Osteoblast (primary cell): ENCODE measurements around the gene PERM1. TPM values are rescaled to one million over a fixed set of nuclear protein-coding genes. Genes with fewer than 3 reads are reported as not detected.

Experiments
- DNase-seq: peaks from one replicate; pipeline ENCODE4 v3.0.0; 2011; ENCODE audit warnings: low spot score, mixed read lengths; ENCODE audit not compliant: insufficient read length; ENCODE audit errors: missing footprints
- H2AFZ ChIP-seq: 2 replicates; pipeline ENCODE4 v1.6.0; 2011; ENCODE audit warnings: mild to moderate bottlenecking, low read length
- H3K27ac ChIP-seq: 2 replicates; pipeline ENCODE4 v1.5.1; 2011; ENCODE audit warnings: mild to moderate bottlenecking, low read depth, low read length, moderate library complexity
- H3K27me3 ChIP-seq: 2 replicates; pipeline ENCODE4 v1.6.0; 2012; ENCODE audit warnings: mild to moderate bottlenecking, control low read depth, inconsistent platforms, low read length, moderate library complexity; ENCODE audit not compliant: insufficient read depth
- H3K36me3 ChIP-seq: 2 replicates; pipeline ENCODE4 v1.5.1; 2011; ENCODE audit warnings: mild to moderate bottlenecking, low read length, control low read depth, moderate library complexity; ENCODE audit not compliant: insufficient read depth
- H3K4me1 ChIP-seq: 2 replicates; pipeline ENCODE4 v1.5.1; 2011; ENCODE audit warnings: mild to moderate bottlenecking, low read length, control low read depth, moderate library complexity; ENCODE audit not compliant: insufficient read depth
- H3K4me2 ChIP-seq: 2 replicates; pipeline ENCODE4 v1.6.0; 2011; ENCODE audit warnings: mild to moderate bottlenecking, low read length; ENCODE audit not compliant: insufficient read depth
- H3K4me3 ChIP-seq: fragments of 200-600 bp; sonication (generic); 3 replicates; pipeline ENCODE4 v1.5.1; 2012; ENCODE audit warnings: mild to moderate bottlenecking, low read length, inconsistent platforms; ENCODE audit not compliant: insufficient read depth
- H3K79me2 ChIP-seq: 2 replicates; pipeline ENCODE4 v1.6.0; 2012; ENCODE audit warnings: mild to moderate bottlenecking, low read length, control low read depth, inconsistent platforms; ENCODE audit not compliant: insufficient read depth
- H3K9me3 ChIP-seq: 2 replicates; pipeline ENCODE4 v1.5.1; 2011; ENCODE audit warnings: low read depth, low read length, control low read depth
- H4K20me1 ChIP-seq: 2 replicates; pipeline ENCODE4 v1.6.0; 2012; ENCODE audit warnings: mild to moderate bottlenecking, low read length, control low read depth; ENCODE audit not compliant: insufficient read depth
- total RNA-seq: library from RNA; depleted of rRNA; stranded (reverse); fragments of >200 nt; gene quantifications from 2 replicates; pipeline ENCODE4 v1.2.3, GENCODE V29; 2012
- TF ChIP-seq, protein P1 (sequence below): IDR thresholded peaks from 2 replicates; pipeline ENCODE4 v1.5.1; 2011; ENCODE audit warnings: mild to moderate bottlenecking, low read depth, low read length, moderate library complexity; ENCODE audit errors: extremely low read depth

Gene PERM1
- total RNA-seq, 1 donor, result not detected

- no peak overlapping the region for H3K4me3 ChIP-seq
- no peak overlapping the region for H2AFZ ChIP-seq
- H4K20me1 ChIP-seq, result peaks cover 4% of the 10 kb centered on the region
- no peaks in the 10 kb centered on the region for H3K36me3 ChIP-seq
- peaks cover 3% of the 10 kb centered on the region for H3K4me1 ChIP-seq
- TF ChIP-seq, protein P1, sequence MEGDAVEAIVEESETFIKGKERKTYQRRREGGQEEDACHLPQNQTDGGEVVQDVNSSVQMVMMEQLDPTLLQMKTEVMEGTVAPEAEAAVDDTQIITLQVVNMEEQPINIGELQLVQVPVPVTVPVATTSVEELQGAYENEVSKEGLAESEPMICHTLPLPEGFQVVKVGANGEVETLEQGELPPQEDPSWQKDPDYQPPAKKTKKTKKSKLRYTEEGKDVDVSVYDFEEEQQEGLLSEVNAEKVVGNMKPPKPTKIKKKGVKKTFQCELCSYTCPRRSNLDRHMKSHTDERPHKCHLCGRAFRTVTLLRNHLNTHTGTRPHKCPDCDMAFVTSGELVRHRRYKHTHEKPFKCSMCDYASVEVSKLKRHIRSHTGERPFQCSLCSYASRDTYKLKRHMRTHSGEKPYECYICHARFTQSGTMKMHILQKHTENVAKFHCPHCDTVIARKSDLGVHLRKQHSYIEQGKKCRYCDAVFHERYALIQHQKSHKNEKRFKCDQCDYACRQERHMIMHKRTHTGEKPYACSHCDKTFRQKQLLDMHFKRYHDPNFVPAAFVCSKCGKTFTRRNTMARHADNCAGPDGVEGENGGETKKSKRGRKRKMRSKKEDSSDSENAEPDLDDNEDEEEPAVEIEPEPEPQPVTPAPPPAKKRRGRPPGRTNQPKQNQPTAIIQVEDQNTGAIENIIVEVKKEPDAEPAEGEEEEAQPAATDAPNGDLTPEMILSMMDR, result no peak
- H3K27me3 ChIP-seq, result no peaks in the 10 kb centered on the region
- no peaks in the 10 kb centered on the region for H3K9me3 ChIP-seq
- no peak for DNase-seq
- no peak overlapping the region for H3K27ac ChIP-seq
- no peaks in the 10 kb centered on the region for H3K79me2 ChIP-seq
- no peak overlapping the region for H3K4me2 ChIP-seq
These were observed 42.4 kb upstream of the PERM1 start for GRCh38 chr1:1024149-1024770.

GRCh38 chr1:1023700-1024099 is 41.8 kb upstream of the PERM1 start:
- no peak overlapping the region for H3K27ac ChIP-seq
- H3K4me1 ChIP-seq, result peaks cover 3% of the 10 kb centered on the region
- H3K4me3 ChIP-seq, result no peak overlapping the region
- H3K4me2 ChIP-seq, result no peak overlapping the region
- no peaks in the 10 kb centered on the region for H3K36me3 ChIP-seq
- H3K79me2 ChIP-seq, result no peaks in the 10 kb centered on the region
- no peak overlapping the region for H2AFZ ChIP-seq
- H4K20me1 ChIP-seq, result peaks cover 4% of the 10 kb centered on the region
- TF ChIP-seq, protein P1, result no peak
- no peaks in the 10 kb centered on the region for H3K27me3 ChIP-seq
- DNase-seq, result no peak
- H3K9me3 ChIP-seq, result no peaks in the 10 kb centered on the region

DNA sequence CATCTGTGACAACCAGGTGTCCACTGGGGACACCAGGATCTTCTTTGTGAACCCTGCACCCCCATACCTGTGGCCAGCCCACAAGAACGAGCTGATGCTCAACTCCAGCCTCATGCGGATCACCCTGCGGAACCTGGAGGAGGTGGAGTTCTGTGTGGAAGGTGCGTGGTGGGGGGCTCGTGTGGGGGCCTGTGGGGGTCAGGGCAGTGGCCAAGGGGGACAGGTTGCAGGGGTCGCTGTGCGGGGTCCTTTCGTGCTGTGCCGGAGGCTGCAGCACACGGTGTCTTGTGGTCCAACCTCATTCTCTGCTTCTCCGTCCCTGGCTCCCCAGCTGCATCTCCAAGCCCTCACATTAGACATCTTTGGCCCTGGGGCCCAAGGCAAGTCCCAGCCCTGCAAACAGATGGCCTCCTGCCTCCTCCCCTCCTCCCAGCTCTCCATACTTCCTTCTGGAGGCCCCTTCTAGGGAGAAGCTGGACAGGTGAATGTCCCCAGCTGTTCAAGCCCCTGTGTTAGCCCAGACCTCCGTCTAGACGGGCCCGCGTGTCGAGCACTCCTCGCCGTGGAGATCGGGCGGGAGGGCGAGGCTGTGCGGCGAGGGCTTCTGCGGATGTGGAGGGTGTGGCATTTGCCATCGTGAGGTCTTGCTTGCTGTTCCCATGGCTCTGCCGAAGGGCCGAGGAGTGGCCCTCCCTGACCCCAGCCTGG is 40.6 kb upstream of the PERM1 start:
- H3K4me2 ChIP-seq, result no peak overlapping the region
- H3K4me1 ChIP-seq, result peaks cover 3% of the 10 kb centered on the region
- no peak overlapping the region for H2AFZ ChIP-seq
- no peak overlapping the region for H3K27ac ChIP-seq
- no peak for DNase-seq
- H3K9me3 ChIP-seq, result no peaks in the 10 kb centered on the region
- no peaks in the 10 kb centered on the region for H3K27me3 ChIP-seq
- TF ChIP-seq, protein P1, result no peak
- no peaks in the 10 kb centered on the region for H3K36me3 ChIP-seq
- no peaks in the 10 kb centered on the region for H3K79me2 ChIP-seq
- peaks cover 4% of the 10 kb centered on the region for H4K20me1 ChIP-seq
- H3K4me3 ChIP-seq, result no peak overlapping the region

DNA sequence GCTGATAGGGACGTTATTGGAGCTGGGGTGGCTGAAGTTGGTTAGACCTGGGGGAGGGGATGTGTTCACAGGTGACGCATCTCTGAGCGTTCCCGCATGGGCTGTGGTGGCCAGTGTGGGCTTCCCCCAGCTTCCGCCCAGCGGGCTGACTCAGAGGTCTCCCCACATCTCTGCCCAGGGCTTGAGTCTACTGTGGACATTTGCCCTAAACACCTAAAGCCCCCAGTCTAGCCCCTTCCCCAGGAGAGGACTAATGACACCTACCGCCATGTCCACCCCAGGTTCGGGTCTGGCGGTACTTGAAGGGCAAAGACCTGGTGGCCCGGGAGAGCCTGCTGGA is 40.0 kb upstream of the PERM1 start:
- Histone ChIP-seq H3K36me3 (no peaks in the 10 kb centered on the region), H3K79me2 (no peaks in the 10 kb centered on the region), H3K27me3 (no peaks in the 10 kb centered on the region), H3K9me3 (no peaks in the 10 kb centered on the region), H3K4me3 (no peak overlapping the region), H3K4me2 (no peak overlapping the region), H3K27ac (no peak overlapping the region), H3K4me1 (peaks cover 3% of the 10 kb centered on the region), H4K20me1 (peaks cover 4% of the 10 kb centered on the region), H2AFZ (no peak overlapping the region)
- TF ChIP-seq, protein P1, result no peak
- no peak for DNase-seq
